NCI-H2196 treated with DMSO at 0.1 percent for 48 hours (cell line): ENCODE data around the gene RIMS3.
A peak's percentile ranks its signal among the peaks of the same experiment; 100 is the strongest.
"Not testable (repeated sequence)": the region's sequence is repeated elsewhere in the genome, so short reads cannot be mapped to it uniquely, and the experiment has no call there.

Experiments used
- DNase-seq: peaks from one replicate; lab custom pipeline; 2025; ENCODE audit not compliant: unreplicated experiment; lab: John Stamatoyannopoulos, UW

The RIMS3 gene

DNA sequence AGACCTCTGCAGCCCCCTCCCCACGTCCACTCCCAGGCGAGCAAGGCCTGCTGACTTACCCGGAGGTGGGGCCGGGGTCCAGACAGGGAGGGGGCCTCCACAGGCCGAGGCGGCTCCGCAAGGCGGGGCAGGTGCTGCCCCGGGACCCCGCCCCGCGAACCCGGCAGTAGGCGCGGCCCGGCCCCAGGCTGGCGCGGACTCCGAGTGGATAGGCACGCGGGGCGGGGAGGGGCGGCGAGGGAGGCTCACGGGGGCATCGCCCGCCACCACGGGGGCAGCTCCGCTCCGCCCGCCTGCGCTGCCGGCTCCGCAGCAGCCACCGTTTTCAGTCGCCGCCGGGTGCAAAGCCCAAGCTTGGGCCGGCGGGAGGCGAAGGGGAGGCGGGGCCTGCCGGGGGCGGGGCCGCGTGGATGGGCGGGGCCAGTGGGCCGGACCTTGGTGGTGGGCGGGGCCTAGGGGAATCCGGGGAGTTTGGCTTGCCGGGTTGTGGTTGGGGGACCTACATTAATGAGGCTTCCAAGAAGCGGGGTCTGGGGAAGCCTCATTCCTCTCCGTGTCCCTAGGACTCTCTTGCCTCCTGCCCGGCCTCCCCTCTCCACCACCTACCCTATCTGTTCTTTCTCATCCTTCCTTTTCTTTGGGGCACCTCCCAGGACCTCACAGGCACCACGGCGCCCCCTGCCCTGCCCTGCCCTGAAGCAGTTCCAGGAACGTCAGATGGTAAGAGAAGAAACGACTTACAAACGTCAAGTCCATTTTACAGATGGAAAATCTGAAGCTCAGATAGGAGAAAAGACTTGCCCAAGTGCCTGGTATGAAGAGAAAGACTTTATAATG lies at the start of gene RIMS3:
Gene RIMS3, minus strand, starts transcription at position 348 of the 837 bp plus-strand sequence. CDS start 23,757 bp downstream, outside the sequence.
- DNase-seq = peak; percentile 30

DNA sequence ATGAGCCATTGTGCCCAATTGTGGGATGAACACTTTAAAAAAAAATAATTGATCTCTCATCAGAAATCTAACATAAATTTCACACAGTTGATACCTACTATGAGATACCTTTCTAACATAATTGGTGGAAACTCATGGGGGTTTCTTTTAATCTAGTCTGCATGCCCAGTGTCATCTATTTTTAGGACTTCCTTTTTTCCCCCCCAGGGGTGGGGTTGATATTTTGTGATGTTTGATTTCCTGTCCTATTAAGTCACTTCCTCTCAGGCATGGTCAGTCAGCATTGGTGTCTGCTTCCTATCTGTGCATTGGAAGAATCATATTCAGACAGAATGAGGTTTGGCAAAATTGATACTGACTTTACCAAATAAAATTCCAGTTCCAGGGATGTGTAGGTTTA lies 47.5 kb upstream of the RIMS3 start:
- no peak for DNase-seq

DNA sequence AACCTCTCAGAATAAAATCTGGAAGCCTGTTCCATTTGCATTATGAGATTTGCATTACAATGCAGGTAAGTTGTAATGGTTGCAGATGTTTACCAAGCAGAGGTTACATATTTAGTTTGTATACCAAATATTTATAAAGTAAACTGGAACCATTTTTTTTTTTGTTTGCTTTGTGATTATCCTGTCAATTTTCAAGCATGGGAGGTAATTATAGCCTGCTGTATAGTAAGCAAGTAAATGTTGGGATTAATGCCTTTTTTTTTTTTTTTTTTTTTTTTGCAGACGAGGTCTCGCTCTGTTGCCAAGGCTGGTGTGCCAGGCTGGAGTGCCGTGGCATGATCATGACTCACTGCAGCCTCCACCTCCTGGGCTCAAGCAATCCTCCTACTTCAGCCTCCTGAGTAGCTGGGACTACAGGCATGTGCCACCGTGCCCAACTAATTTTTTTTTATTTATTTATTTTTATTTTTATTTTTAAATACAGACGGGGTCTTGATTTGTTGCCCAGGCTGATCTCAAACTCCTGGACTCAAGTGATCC lies 47.0 kb upstream of the RIMS3 start:
- no peak for DNase-seq

DNA sequence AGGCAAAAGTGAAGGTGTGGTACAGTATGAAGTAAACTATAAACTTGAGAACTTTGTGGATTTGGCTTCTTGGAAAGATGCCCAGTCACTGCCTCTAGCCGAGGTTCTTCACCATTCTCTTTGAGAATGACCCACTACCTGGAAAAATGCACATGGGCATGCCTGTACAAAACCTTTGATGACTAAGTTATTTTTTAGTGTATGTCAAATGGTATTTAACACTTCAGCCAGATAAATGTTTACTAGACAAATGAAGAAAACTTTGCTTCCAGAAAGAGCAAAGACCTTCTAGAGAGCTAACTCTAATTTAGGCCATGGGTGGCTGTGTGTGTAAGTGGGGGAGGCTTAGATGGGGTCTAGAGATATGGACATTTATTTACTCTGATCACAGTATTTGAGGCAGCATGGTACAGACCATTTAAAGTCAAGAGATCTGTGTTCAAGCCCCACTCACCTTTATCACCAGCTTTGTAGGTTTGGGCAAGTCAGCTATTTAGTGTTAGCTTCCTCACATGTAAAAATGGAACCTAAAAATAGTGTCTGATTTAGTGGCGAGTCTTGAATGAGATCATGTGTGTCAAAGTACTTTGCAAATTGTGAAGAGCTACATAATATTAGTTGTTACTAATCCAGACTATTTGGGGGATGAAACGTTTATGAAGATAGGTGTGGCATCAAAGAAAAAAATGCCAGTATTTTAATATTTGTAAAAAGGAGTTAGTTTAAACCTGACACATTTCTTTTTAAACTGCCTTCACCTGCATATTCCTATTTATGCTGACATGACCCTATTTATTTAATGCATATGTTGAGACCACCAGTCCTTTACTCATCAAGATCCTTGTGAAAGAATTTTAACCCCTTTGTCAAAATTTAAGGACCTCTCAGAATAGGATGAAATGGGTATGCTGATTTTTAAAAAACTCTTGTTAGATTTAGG lies 46.3 kb upstream of the RIMS3 start:
- no peak for DNase-seq

DNA sequence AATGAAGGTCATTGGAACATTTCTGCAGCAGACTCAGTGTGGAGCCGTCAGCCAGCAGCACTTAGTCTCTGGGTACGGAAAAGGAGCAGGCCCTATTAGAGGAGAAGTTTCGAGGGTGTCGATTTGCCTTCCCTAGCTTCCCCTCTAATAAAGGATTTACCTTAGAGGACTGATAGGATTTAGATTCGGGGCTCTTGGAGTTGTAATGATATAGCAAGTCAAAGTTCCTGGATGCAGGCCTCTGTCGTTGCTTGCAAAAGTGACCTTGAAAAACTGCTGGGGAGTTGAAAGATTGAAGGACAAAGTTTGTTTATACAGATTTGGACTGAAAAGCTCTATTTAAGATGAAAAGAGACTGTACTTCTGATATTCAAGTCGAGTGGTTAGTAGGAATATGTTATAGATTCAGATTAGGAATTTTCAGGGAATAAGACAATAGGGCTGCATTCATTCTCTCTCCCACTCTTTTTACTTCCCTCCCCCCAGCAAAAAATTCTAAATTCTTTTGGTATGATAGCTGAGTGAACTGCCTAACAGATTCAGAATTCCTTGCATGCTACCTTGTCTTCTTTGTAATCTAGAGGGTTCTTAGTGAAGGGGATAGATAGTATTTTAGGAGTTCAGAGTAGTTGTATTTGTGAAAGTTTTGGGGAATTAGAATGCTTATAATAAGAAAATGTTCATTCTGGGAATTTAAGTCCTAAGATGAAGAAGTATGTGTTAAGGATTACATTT lies 45.3 kb upstream of the RIMS3 start:
- DNase-seq = no peak

DNA sequence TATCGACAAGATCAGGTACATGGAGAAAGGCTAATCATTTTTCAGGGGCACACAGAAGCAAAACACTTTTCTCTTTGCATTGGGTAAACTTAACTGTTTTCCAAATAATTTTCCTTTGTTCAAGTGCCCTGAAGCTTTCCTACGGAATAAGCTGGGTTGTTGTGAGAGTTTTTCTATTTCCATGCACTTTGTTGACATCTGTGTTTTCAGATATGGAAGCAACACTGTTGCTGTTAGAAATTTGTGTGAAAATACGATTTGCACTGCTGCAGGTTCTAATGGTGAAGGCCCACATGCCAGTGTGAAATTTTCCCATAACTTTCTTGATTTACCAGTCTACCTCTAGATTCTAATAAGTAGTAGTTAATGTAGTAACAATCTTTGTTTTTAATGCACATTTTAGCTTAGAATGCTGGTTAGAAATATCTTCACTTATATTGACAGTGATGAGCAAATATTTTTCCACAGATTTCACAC lies 44.4 kb upstream of the RIMS3 start:
- no peak for DNase-seq

DNA sequence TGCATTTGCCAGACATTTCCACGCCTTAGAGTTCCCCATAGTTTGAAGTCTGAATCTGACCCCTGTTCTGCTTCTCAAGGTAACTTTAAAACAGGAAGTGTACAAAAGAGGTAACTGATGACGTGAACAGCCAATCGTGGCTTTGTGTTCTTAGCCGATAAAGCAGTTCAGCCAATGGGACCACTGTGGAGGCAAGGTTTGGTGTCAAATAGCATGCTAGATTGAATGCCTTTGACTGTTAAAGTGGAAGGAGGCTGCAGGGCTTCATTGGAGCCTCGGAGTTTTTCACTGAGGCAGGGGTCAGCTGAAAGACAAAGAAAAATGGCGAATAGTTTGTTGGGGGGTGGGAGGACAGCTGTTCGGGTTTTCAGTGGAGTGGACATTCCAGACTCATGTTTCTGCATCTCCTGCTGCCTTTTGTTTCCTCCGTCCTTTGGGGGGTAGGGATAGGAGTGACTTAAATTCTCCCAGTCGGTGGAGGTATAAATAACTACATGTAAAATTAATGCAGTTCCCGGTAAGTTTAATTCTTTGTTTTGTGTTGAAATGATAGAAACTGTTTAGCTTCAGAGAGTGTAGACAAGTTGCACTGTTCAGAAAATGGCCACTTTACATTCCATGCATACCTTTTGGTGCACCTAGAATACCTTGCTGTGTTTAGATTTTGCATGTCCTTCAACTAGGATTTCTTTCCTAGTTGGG lies 43.8 kb upstream of the RIMS3 start:
- peak; percentile 91 for DNase-seq

DNA sequence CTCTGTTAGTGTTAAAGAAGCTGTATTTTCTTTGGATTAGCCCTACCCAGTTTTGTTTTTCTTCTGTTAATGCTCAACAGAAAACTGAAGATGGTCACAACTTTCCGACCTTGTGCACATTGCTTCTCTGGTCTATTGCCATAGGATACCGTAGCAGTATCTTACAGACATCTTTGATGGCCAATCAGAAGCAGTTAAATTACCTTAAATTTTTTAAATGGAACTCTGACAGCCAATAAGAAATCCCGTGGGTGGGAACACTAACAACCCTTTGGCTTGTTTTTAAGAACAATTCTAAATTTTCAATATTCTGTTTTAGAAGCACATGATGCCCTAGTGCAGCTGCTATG lies 43.2 kb upstream of the RIMS3 start:
- DNase-seq = peak; percentile 81

DNA sequence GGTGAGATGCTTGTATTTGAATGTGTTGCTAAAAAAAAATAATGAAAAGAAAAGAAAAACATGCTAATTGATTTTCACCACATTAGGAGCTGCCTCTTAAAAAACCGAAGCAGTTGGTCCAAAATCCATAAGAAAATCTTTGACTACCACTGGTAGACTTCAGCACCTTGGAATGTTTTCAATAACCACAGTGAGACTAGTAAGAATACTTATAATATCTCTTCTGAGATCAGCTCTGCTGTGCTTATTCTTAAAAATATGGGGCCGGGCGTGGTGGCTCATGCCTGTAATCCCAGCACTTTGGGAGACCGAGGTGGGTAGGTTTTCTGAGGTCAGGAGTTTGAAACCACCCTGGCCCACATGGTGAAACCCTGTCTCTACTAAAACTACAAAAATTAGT lies 41.1 kb upstream of the RIMS3 start:
- no peak for DNase-seq

DNA sequence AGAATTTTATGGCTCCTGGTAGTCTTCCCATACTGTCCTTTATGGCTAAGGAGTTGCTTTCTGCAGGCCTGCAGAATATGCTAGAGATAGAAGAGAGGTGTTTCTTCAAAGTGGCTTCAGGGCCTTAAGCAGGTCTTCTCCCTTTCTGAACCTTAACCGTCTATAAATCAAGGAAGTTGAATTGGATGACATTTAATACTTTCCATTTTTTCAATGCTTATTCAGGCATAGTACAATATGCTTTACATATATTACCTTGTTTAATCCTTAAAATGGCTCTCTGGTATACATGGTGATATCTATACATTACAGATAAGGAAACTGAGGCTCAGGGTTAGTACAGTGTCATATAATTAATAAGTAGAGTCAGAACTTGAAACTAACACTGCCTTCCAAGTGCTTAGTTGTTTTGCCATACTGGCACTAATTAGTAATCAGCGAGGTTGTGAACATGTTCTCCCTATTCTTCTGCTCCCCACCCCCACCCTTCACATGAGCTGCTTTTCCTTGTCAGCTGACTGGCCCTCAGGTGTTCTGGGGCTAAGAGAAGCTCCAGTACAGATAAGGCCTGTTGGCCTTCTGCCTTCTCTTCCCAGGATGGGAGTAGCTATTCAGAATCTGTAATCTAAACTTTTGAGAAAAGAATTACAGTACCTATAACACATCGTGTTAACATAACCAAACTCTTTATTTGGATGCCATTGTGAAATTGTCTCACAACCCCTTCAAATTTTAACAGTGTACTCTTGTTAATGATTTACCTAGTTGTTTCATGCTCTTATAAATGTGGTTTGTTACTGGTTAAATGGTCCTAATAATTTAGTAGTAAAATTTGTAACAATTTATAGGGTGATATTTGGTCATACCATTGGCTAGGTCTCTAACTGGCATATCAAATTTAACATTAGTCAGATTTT lies 39.6 kb upstream of the RIMS3 start:
- DNase-seq = no peak

DNA sequence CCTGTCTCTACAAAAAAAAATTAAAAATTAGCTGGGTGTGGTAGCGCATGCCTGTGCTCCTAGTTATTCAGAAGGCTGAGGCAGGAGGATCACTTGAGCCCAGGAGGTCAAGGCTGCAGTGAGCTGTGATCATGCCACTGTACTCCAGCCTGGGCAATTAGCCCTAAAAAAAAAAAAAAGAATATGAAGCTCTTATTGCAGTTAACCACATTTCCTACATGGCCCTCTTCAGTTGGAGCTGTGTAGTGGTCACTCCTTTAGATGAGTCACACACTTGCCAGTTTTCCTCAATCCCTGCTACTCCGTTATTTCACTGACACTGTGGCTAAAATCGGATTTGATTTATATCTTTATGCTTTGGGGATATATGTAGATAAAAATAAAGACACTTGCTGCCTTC lies 37.8 kb upstream of the RIMS3 start:
- peak; percentile 12 for DNase-seq

DNA sequence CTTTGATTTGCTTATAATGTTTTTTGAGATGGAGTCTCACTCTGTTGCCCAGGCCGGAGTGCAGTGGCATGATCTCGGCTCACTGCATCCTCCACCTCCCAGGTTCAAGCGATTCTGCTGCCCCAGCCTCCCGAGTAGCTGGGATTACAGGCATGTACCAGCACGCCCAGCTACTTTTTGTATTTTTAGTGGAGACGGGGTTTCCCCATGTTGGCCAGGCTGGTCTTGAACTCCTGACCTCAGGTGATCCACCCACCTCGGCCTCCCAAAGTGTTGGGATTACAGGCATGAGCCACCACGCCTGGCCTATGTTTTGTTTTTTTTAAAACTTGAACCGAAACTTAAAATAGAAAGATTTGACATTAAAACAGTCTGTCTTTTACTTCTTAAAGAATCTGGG lies 37.3 kb upstream of the RIMS3 start:
- DNase-seq = not testable (repeated sequence)

DNA sequence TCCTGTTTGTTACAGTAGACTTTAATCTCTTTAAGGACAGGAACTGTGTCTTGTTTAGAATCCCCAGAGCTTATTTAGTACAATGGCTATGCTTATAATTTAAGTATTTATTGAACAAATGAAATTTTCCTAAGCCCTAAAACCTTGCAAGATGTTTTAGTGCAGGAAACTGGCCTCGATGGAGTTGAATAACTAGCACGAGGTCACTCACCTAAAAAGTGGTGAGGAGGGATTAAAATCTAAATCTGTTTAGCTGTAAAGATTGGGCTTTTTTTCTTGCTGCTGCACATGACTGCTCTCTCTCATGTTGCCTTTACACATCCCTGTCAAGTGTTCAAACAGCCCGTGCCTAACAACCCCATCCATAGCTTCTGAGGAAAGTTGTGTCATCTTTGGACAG lies 36.2 kb upstream of the RIMS3 start:
- DNase-seq = no peak

DNA sequence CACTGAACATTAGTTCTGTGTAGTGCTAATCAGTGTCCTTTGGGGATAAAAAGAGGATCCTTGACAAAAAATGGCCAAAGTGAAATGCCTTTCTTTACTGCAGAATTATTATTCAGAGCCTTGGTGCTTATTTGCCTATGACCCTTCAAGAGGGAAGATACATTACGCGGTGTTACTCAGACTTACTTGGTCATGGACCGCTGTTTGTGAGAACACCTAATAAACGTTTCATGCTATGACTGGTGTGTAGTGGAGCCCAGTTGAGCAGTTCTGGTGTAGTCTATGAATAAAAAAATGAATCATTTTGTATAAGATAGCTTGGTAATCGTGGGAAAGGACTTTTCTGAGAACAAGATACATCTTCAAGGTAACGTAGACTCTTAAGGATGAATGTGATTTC lies 34.3 kb upstream of the RIMS3 start:
- DNase-seq = no peak

DNA sequence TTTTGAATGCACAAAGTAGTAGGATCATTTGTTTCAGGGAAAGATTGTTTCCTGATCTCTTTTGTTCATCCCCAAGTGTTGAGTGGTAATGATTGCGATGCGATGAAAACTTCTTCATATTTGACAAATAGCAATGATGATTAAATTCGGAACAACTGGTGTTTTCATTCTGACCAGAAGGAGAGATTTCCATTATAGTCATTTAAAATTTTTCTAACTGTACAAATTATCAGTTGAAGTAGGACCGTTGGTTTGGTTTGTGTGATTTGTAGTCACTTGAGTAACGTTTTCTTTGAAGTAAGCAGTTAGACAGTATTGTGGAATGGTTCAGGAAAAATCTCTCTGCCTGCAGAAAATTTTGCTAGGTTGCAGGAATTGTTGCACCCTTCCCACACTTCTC lies 32.0 kb upstream of the RIMS3 start:
- DNase-seq = no peak

DNA sequence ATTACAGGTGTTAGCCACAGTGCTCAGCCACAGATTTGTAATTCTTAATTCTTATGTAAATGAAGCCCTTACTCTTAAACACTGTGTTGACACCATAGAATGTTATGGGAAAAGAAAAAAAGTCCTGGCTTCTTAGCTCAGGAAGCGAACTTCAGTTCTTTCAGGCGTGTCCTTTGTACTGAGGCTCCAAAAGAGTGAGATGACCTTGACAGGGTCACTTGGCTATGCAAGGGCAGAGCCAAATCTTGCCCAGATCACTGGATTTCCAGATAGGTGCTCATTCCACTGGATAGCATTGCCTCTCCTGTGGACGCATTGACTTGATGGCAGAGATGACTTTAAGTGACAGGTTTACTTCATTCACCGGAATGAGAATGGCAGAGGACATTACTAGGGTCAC lies 30.8 kb upstream of the RIMS3 start:
- DNase-seq = no peak

DNA sequence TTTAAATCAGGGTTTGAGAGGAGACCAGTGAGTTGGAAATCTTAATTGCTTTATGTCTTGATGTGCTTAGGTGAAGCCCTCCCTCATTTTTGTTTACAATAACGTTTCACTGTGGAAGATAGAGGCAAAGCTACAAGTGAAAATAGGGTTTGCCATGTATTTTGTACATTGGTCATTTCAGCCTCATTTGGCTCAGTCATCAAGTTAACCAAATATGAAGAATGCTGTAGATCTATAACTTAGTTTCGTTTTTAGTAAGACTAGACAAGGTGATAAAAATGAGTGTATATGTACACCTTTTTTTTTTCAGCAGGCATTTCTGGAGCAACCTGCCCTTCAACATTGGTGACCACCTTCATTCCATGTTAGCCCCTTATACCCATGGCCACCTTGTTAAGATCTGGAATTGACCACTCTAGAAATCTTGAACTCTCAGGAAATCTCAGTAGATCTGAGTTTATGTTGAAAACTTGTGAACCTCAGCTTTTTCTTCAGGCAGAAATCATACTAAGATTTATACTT lies 28.9 kb upstream of the RIMS3 start:
- DNase-seq = no peak

DNA sequence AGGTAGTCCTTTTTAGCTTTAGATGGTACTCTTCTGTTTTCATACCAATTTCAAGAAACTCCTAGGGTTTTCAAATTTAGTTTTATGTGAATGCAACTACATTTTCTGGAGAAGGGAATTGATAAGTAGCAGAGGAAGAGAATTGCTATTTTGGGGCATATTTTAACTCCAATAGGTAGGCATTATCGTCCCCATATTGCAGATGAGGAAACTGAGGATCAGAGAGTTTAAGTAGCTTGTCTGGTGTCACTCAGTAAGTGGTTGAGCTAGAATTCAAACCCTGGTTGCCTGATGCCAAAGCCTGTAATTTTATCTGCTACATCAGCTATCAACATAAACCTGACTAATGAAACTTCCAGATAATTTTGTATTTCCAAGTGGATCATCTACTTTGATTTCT lies 27.9 kb upstream of the RIMS3 start:
- DNase-seq = no peak

DNA sequence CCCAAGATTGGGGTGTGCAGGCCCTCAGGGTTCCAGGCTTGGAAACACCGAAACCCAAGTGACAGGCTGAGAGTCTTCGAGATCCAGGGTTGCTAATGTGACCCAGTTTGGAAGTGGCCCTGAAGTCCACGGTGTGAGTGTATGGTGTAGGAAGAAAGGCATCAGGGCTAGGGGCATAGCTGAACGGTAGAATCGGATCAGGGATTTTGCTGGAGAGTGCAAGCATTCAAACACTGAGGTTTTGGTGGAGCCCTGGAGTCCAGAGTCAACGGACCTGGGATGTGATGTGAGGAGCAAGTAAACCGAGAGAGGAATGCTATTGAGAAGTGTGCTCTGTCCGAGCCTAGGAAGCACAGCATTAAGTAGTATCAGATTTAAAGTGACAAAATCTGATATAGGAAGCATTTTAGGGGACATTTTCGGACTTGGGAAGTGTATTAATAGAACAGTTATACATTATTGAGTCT lies 27.0 kb upstream of the RIMS3 start:
- DNase-seq = no peak
